Measurements from ENCODE around the gene PAOX. TPM values are rescaled to one million over a fixed set of nuclear protein-coding genes. Genes with fewer than 3 reads are reported as not detected.
A peak's percentile ranks its signal among the peaks of the same experiment; 100 is the strongest.

Gene PAOX
- total and polyA plus RNA-seq, 11 donors: 2.1 to 7.3 (median 3.4) TPM

GRCh38 chr10:133344236-133344635 is 34.8 kb upstream of the PAOX start:
- no peak for ATAC-seq
- Histone ChIP-seq H3K4me3 (no peak overlapping the region), H3K27ac (no peak overlapping the region), H3K36me3 (no peaks in the 10 kb centered on the region), H3K4me1 (no peaks in the 10 kb centered on the region), H3K27me3 (peaks cover 5 to 78% (median 34%) of the 10 kb centered on the region in 9 donors), H3K9me3 (no peaks in the 10 kb centered on the region)
- intact Hi-C loops (cut with DNase I): no loop called here
- WGBS, 4 donors: 57 to 73% (median 68%) methylated on average over 5 of the region's 5 CpGs
- TF ChIP-seq, protein P1, sequence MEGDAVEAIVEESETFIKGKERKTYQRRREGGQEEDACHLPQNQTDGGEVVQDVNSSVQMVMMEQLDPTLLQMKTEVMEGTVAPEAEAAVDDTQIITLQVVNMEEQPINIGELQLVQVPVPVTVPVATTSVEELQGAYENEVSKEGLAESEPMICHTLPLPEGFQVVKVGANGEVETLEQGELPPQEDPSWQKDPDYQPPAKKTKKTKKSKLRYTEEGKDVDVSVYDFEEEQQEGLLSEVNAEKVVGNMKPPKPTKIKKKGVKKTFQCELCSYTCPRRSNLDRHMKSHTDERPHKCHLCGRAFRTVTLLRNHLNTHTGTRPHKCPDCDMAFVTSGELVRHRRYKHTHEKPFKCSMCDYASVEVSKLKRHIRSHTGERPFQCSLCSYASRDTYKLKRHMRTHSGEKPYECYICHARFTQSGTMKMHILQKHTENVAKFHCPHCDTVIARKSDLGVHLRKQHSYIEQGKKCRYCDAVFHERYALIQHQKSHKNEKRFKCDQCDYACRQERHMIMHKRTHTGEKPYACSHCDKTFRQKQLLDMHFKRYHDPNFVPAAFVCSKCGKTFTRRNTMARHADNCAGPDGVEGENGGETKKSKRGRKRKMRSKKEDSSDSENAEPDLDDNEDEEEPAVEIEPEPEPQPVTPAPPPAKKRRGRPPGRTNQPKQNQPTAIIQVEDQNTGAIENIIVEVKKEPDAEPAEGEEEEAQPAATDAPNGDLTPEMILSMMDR (IDR thresholded peaks at IDR 0.05): no peak
- no peak for TF ChIP-seq POLR2A (IDR thresholded peaks at IDR 0.05)
- DNase-seq: no peak

- Histone ChIP-seq H3K27ac (no peak overlapping the region), H3K36me3 (no peaks in the 10 kb centered on the region), H3K9me3 (no peaks in the 10 kb centered on the region), H3K4me3 (no peak overlapping the region), H3K27me3 (peaks cover 5 to 66% (median 34%) of the 10 kb centered on the region in 9 donors), H3K4me1 (no peaks in the 10 kb centered on the region)
- TF ChIP-seq POLR2A (IDR thresholded peaks at IDR 0.05): no peak
- TF ChIP-seq, protein P1 (IDR thresholded peaks at IDR 0.05): no peak
- DNase-seq (peak in 1 of 5 donors; percentile 28), ATAC-seq (no peak)
- intact Hi-C loops (cut with DNase I): no loop called here
- WGBS, 4 donors: 56 to 60% (median 58%) methylated on average over 11 of the region's 11 CpGs
These were observed 32.6 kb upstream of the PAOX start for GRCh38 chr10:133346413-133346812.

- DNase-seq (peak in 1 of 5 donors; percentile 55), ATAC-seq (no peak)
- Histone ChIP-seq H3K36me3 (no peaks in the 10 kb centered on the region), H3K27me3 (peaks cover 0 to 51% (median 28%) of the 10 kb centered on the region in 9 donors), H3K4me1 (no peaks in the 10 kb centered on the region), H3K4me3 (no peak overlapping the region), H3K9me3 (no peaks in the 10 kb centered on the region), H3K27ac (no peak overlapping the region)
- TF ChIP-seq, protein P1 (IDR thresholded peaks at IDR 0.05): no peak
- no peak for TF ChIP-seq POLR2A (IDR thresholded peaks at IDR 0.05)
- 57 to 65% (median 62%) methylated on average over 8 to 16 of the region's 16 CpGs for WGBS, 4 donors
- intact Hi-C loops (cut with DNase I): no loop called here
These were observed 31.1 kb upstream of the PAOX start for GRCh38 chr10:133347710-133348517.

DNA sequence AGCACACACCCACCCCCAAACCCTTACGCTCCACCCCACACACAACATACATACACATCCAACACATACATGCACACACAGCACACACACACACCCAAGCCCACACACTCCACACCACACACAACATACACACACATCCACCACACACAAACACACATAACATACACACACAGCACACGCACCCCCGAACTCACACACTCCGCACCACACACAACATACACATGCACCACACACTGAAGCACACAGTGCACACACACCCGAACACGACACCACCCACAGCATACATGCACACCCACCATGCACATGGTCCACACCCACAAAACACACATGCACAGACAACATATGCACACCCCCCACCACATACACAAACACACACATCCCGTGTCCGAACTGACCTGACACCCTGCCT is 29.9 kb upstream of the PAOX start:
- H3K9me3 ChIP-seq: no peaks in the 10 kb centered on the region
- no peak overlapping the region for H3K27ac ChIP-seq
- ATAC-seq (peak in 1 of 4 donors; percentile 3), DNase-seq (no peak)
- WGBS, 4 donors: 79 to 92% (median 87%) methylated on average over 8 of the region's 8 CpGs
- no peaks in the 10 kb centered on the region for H3K36me3 ChIP-seq
- intact Hi-C loops (cut with DNase I): no loop called here
- peaks cover 0 to 44% (median 20%) of the 10 kb centered on the region in 9 donors for H3K27me3 ChIP-seq
- no peak for TF ChIP-seq POLR2A (IDR thresholded peaks at IDR 0.05)
- TF ChIP-seq, protein P1 (IDR thresholded peaks at IDR 0.05): no peak
- H3K4me3 ChIP-seq: no peak overlapping the region
- no peaks in the 10 kb centered on the region for H3K4me1 ChIP-seq
